Stimulated activated CD4-positive, alpha-beta T cell treated with anti-CD3 and anti-CD28 coated beads, Interleukin-4, amount 100 ng/mL, for 24 hours (primary cell): ENCODE results near the gene CD2.

Experiments
- DNase-seq: peaks from one replicate; pipeline ENCODE4 v3.0.0-alpha.2; 2020

The CD2 gene

GRCh38 chr1:116762281-116762680 lies 8.1 kb downstream of the CD2 start:
- DNase-seq, result no peak

GRCh38 chr1:116762781-116763115 lies 8.5 kb downstream of the CD2 start:
- DNase-seq, result peak; percentile 29

DNA sequence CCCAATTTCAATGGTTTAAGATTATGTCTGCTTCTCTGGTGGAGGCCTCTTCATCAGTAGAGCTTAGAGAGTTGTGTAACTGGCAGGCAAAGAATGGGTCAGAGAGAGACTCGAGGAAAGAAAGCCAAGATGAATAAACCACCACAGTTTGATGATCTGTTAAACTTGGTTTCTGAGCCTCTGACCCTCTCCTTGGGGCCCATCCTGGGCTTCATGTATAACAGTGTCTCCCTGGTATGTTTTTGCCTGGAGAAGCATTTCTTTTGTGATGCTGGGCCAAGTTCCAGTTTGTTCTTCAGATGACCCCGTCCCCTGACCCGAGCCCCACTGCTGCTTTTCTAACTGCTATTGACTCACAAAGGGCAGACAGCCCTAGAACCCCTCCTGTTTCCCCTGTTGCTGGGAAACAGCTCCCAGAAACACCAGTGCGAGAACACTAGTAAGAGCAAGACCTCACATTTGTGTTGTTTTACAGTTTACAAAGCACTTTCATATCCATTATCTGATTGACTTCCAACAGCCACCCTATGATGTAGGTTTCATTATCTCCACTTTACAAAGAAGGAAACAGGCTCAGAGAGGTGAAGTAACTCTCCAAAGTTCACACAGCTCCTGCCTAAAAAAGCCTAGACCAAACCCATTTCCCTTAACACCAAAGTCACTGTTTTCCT lies 9.0 kb downstream of the CD2 start:
- peak; percentile 75 for DNase-seq

DNA sequence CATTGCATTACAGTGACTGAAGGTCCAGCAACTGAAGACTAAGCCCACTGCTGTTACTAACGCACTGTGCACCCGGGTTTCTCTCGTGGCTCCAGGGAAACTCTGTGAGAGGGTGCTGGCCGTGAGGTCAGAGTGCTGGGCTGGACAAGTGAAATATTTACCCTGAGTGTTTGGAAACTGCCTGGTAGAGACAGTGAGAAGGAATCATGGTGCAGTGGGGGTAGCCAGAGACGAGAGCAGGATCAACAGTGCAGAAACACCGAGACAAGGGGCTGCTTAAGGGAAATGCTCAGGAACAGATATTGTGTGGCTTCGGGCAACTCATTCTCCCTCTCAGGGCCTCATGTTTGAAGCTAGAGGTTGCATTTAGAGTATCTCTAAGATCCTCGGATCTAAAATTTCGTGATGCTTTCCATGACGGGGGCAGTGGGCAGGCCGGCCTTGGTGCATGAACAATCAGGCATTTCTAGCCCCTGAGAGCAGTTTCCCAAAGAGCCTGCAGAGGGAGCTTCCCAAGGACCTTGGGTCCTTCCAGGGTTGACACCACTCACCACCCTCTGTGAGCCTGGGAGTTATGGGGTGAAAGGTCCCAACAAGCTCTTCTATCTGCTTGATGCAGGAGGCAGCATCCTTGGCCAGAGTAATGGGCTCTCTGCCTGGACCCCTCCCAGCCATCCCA lies 9.7 kb downstream of the CD2 start:
- peak; percentile 80 for DNase-seq

- peak; percentile 80 for DNase-seq
These were observed 10.3 kb downstream of the CD2 start for GRCh38 chr1:116764466-116764898.

GRCh38 chr1:116764906-116765862 lies 11.0 kb downstream of the CD2 start:
- DNase-seq, result peak; percentile 23

DNA sequence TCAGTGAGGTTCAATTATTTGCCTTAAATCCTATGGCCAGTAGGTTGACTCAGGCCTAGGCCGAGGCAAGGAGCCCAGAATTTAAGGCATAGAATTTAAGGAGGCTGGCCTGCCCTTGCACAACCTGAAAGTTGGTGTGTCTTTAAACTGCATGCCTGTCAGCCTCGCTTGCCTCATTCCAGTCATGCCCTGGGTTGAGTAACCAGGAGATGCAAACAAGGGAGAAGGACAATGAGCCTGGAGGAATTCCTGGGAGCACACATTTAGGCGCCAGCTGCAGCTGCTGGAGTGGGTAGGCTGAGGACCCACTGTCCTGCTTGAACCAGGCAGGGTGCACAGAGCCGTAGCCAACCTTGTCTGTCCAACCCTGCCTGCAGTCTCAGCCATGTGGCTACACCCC lies 11.7 kb downstream of the CD2 start:
- no peak for DNase-seq

- peak; percentile 48 for DNase-seq
These were observed 12.6 kb downstream of the CD2 start for GRCh38 chr1:116766616-116767469.

DNA sequence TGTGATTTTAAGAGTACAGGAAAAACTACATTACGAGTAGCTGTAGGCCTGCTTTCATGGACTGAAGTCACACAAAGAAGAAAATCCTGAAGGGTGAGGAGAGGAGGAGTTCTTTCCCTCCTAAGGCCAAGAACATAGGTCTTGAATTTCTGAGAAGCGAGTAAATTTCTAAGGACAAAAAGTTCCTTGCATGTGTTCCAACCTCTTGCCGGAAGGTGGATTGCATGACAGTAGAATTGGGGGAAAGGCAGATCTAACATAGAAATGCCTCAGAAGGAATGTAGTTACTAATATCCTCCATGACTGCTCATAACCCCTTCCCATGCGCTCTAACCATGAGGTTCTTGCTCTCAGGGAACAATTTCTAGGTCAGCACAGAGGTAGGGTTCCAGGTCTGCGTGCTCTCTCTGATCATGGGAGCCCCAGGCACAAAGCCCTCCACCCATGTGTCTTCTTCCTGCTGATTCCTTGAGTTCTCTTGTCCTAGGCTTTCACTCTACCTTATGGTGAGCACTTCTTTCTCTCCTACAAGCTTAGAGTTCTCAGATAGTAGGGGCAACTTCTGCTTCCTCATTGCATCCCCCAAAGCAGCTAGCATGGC lies 13.7 kb downstream of the CD2 start:
- peak; percentile 18 for DNase-seq

- no peak for DNase-seq
These were observed 14.3 kb downstream of the CD2 start for GRCh38 chr1:116768416-116769103.

DNA sequence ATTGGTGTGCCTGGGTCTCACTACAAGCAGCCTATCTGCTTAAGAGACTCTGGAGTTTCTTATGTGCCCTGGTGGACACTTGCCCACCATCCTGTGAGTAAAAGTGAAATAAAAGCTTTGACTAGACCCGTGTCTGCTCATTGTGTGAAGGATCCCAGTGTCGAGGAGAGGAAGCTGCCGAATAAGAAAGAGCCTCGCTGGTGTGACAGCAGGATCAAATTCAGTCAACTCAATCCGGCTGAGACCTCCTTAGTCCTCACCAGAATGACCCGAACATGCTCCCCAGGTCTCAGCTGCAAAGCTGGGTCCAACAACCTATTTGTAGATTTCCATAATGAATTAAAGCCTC lies 14.8 kb downstream of the CD2 start:
- DNase-seq, result peak; percentile 45

DNA sequence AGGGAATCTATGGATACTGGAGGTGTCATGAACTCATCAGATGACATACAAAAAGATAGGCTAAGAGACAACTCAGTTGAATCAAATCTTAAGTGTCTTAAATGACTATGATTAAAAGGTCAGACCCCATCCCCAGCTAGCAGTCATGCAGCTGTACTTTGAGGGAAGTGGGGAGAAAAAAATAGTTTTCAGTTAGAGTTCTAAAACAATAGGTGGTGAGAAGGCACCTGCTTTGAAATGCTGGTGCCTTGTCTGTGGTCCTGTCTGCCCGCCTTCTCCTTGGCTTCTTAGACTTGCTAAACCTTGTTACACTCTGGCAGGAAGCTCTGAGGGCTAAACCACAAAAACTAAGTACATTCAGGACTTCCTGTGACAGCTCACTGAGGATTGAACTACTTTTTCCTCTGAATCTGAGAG lies 15.3 kb downstream of the CD2 start:
- peak; percentile 82 for DNase-seq

DNA sequence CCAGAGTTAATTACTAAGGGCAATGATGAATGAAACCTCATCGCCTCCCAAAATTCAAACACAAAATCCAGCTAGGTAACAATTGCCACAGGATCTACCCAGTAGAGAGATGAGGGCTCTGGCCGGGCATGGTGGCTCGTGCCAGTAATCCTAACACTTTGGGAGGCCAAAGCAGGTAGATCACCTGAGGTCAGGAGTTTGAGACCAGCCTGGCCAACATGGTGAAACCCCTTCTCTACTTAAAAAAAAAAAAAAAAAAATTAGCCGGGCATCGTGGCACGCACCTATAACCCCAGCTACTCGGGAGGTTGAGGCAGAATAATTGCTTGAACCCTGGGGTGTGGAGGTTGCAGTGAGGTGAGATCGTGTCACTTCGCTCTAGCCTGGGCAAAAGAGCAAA lies 15.8 kb downstream of the CD2 start:
- DNase-seq, result no peak

- DNase-seq, result peak; percentile 19
These were observed 16.4 kb downstream of the CD2 start for GRCh38 chr1:116770625-116771024.

DNA sequence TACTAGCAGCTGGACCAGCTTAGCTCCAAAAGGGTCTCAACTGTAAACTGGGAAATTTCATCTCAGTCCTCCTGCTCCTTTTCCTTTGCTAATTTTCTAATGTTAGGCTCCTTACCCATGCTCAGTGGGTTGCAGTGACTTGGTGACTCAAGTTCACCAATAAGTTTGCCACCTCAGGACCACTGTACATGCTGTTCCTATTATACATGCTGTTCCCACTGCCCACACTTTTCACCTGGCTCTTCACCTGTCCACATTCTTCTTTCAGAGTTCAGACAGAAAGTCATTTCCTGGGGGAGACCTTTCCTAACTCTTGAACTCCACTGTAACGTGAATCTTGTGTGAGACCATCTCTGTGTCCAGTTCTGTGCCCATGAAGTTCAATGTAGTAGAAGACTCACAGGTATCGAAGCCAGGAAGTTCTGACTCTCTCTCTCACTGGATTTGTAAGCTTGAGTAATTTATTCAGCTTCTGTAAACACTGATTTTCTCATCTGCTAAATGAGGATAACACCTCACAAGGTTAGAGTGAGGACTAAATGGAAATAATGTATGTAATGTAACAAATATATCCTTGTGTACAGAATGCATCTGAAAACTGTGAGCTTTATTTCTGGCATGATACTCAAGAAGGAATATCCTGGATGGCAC lies 17.9 kb downstream of the CD2 start:
- no peak for DNase-seq

- DNase-seq, result peak; percentile 37
These were observed 18.4 kb downstream of the CD2 start for GRCh38 chr1:116772648-116773045.

- no peak for DNase-seq
These were observed 21.0 kb downstream of the CD2 start for GRCh38 chr1:116775116-116775752.

GRCh38 chr1:116777831-116778830 lies 23.9 kb downstream of the CD2 start:
- no peak for DNase-seq

- no peak for DNase-seq
These were observed 26.8 kb downstream of the CD2 start for GRCh38 chr1:116781034-116781433.
